IMR-90 (cell line): ENCODE measurements around the gene TUBA3E. TPM values are rescaled to one million over a fixed set of nuclear protein-coding genes. Genes with fewer than 3 reads are reported as not detected.
"Not testable (repeated sequence)": the region's sequence is repeated elsewhere in the genome, so short reads cannot be mapped to it uniquely, and the experiment has no call there.

ENCODE experiments used
- ATAC-seq: fragments of 200-7000 bp; cut with Tn5 transposase; 2 replicates; pipeline ENCODE4 v1.9.1; 2020; ENCODE audit warnings: low read depth, mild to moderate bottlenecking, moderate library complexity
- BruUV-seq: library from RNA; stranded (reverse); fragments of 400-500 nt; replicated peaks from 2 replicates; lab custom pipeline; 2021; lab: Mats Ljungman, UMichigan
- CTCF ChIA-PET: fragments of 300-600 bp; formaldehyde crosslinking; extraction: SDS; loops from one replicate; lab custom pipeline; 2021; ENCODE audit warnings: antibody characterized with exemption; lab: Yijun Ruan, JAX
- POLR2A ChIA-PET: fragments of 300-600 bp; sonication (Branson Sonifier 250); formaldehyde crosslinking; loops from one replicate; lab custom pipeline; 2022; ENCODE audit warnings: antibody characterized with exemption; ENCODE audit not compliant: unreplicated experiment; lab: Charles Lee
- DNase-seq: peaks from one replicate; pipeline ENCODE4 v3.0.0; 2013
- H2AFZ ChIP-seq: replicated peaks from 2 replicates; pipeline ENCODE3; 2013; ENCODE audit warnings: low read length, mild to moderate bottlenecking; ENCODE audit not compliant: poor library complexity
- H2AK5ac ChIP-seq: 2 replicates; pipeline ENCODE4 v1.6.1; 2013; ENCODE audit warnings: low read depth, low read length, inconsistent platforms
- H2AK9ac ChIP-seq: replicated peaks from 2 replicates; pipeline ENCODE3; 2013; ENCODE audit warnings: mild to moderate bottlenecking, low read depth, low read length, moderate library complexity; ENCODE audit not compliant: poor library complexity
- H2BK120ac ChIP-seq: 2 replicates; pipeline ENCODE4 v1.6.1; 2013; ENCODE audit warnings: low read depth, low read length, inconsistent platforms
- H2BK15ac ChIP-seq: 3 replicates; pipeline ENCODE4 v1.6.1; 2013; ENCODE audit warnings: low read depth, low read length, inconsistent platforms
- H2BK20ac ChIP-seq: 2 replicates; pipeline ENCODE4 v1.6.1; 2013; ENCODE audit warnings: low read depth, mild to moderate bottlenecking, inconsistent platforms, low read length, moderate library complexity
- H2BK5ac ChIP-seq: 2 replicates; pipeline ENCODE4 v1.6.1; 2013; ENCODE audit warnings: mild to moderate bottlenecking, low read depth, low read length, inconsistent platforms; ENCODE audit not compliant: poor library complexity, severe bottlenecking
- H3K14ac ChIP-seq: replicated peaks from 2 replicates; pipeline ENCODE4 v1.6.1; 2013; ENCODE audit warnings: low read depth, low read length, inconsistent platforms
- H3K18ac ChIP-seq: 2 replicates; pipeline ENCODE4 v1.6.1; 2013; ENCODE audit warnings: low read depth, low read length, control low read depth
- H3K23ac ChIP-seq: 2 replicates; pipeline ENCODE4 v1.6.1; 2013; ENCODE audit warnings: low read depth, low read length, inconsistent platforms
- H3K27ac ChIP-seq: 2 replicates; pipeline ENCODE4 v1.5.1; 2013; ENCODE audit warnings: mild to moderate bottlenecking, control low read depth, low read length; ENCODE audit not compliant: insufficient read depth
- H3K27me3 ChIP-seq: 2 replicates; pipeline ENCODE4 v1.6.1; 2013; ENCODE audit warnings: low read length; ENCODE audit not compliant: control insufficient read depth, insufficient read depth
- H3K36me3 ChIP-seq: 2 replicates; pipeline ENCODE4 v1.6.1; 2013; ENCODE audit warnings: low read length, mixed read lengths; ENCODE audit not compliant: control insufficient read depth, insufficient read depth
- H3K4ac ChIP-seq: 2 replicates; pipeline ENCODE4 v1.6.1; 2013; ENCODE audit warnings: low read depth, low read length, inconsistent platforms
- H3K4me1 ChIP-seq: 2 replicates; pipeline ENCODE4 v1.6.1; 2013; ENCODE audit warnings: low read length, mixed read lengths; ENCODE audit not compliant: control insufficient read depth, insufficient read depth
- H3K4me2 ChIP-seq: 2 replicates; pipeline ENCODE4 v1.6.1; 2013; ENCODE audit warnings: low read depth, mild to moderate bottlenecking, control low read depth, low read length, moderate library complexity
- H3K4me3 ChIP-seq: 2 replicates; pipeline ENCODE4 v1.5.1; 2013; ENCODE audit warnings: low read depth, mild to moderate bottlenecking, control low read depth, low read length, moderate library complexity; ENCODE audit not compliant: insufficient read depth
- H3K56ac ChIP-seq: 2 replicates; pipeline ENCODE4 v1.6.1; 2013; ENCODE audit warnings: low read length, inconsistent platforms; ENCODE audit not compliant: insufficient read depth; ENCODE audit errors: extremely low read depth
- H3K79me1 ChIP-seq, 2 experiments: 2 replicates each; pipeline ENCODE4 v1.6.1; 2013; ENCODE audit warnings: low read length in 2 of 2, inconsistent platforms in 1 of 2, low read depth in 1 of 2
- H3K9ac ChIP-seq: 2 replicates; pipeline ENCODE4 v1.6.1; 2013; ENCODE audit warnings: low read depth, low read length, control low read depth
- H3K9me1 ChIP-seq: 2 replicates; pipeline ENCODE4 v1.6.1; 2013; ENCODE audit warnings: low read length, inconsistent platforms; ENCODE audit not compliant: insufficient read depth
- H3K9me3 ChIP-seq: 2 replicates; pipeline ENCODE4 v1.6.1; 2013; ENCODE audit warnings: low read length; ENCODE audit not compliant: control insufficient read depth, insufficient read depth
- H4K20me1 ChIP-seq: 2 replicates; pipeline ENCODE4 v1.6.1; 2013; ENCODE audit warnings: low read length, inconsistent platforms; ENCODE audit not compliant: insufficient read depth
- H4K5ac ChIP-seq: 2 replicates; pipeline ENCODE4 v1.6.1; 2013; ENCODE audit warnings: mild to moderate bottlenecking, low read depth, low read length, control low read depth
- H4K8ac ChIP-seq, 2 experiments: 2 replicates each; pipeline ENCODE4 v1.6.1; 2013; ENCODE audit warnings: low read depth in 2 of 2, low read length in 2 of 2, control low read depth in 1 of 2, inconsistent platforms in 1 of 2
- H4K91ac ChIP-seq: 2 replicates; pipeline ENCODE4 v1.6.1; 2013; ENCODE audit warnings: low read depth, low read length, inconsistent platforms; ENCODE audit not compliant: insufficient read depth
- WGBS, 2 experiments: methylation state at CpG; one replicate each; pipeline versions ENCODE4 v1.1.5 to v1.1.7; 2013; ENCODE audit warnings: missing lambda C conversion rate in 2 of 2; ENCODE audit not compliant: insufficient read length in 1 of 2; ENCODE audit errors: extremely low coverage in 2 of 2; 5-methylcytosine and 5-hydroxymethylcytosine counted together
- dilution Hi-C: fragments of 300-500 bp; cut with HindIII; formaldehyde crosslinking; loops from one replicate; pipeline ENCODE4 v1.14.3; 2018; ENCODE audit warnings: low sequenced_read_pairs; ENCODE audit not compliant: unreplicated experiment
- in situ Hi-C: fragments of 300-500 bp; cut with MboI; formaldehyde crosslinking; loops from 3 replicates; pipeline ENCODE4 v1.14.3; 2019; ENCODE audit warnings: low sequenced_read_pairs, inconsistent platforms, mixed read lengths
- intact Hi-C: fragments of 100-400 bp; cut with micrococcal nuclease; formaldehyde crosslinking; loops from 2 replicates; pipeline ENCODE4 v1.10.0; 2022
- polyA plus RNA-seq, 3 experiments: library from polyadenylated mRNA; depleted of rRNA; stranded (reverse); fragments of >200 nt; gene quantifications; 2 replicates each; pipeline ENCODE4 v1.2.3, GENCODE V29; 2012; ENCODE audit warnings: low replicate concordance in 1 of 3
- total RNA-seq: library from RNA; depleted of rRNA; stranded (reverse); fragments of >200 nt; gene quantifications from 2 replicates; pipeline ENCODE4 v1.2.3, GENCODE V29; 2012

Gene TUBA3E
- total and polyA plus RNA-seq, 2 of the 4 experiments (the other 2 are of a cell fraction), result not detected

GRCh38 chr2:130239581-130239980, 41.3 kb upstream of the TUBA3E start:
- not testable (repeated sequence) for ATAC-seq

GRCh38 chr2:130233066-130233465, 34.8 kb upstream of the TUBA3E start:
- BruUV-seq, H3K4me2 ChIP-seq, H3K9ac ChIP-seq, H2BK20ac ChIP-seq, in situ Hi-C loops, H3K27me3 ChIP-seq, H3K27ac ChIP-seq, H2BK120ac ChIP-seq, H2AK9ac ChIP-seq, H3K9me3 ChIP-seq, H3K4me3 ChIP-seq, H2BK15ac ChIP-seq, H3K9me1 ChIP-seq, H2BK5ac ChIP-seq, ATAC-seq, H2AFZ ChIP-seq, POLR2A ChIA-PET, H4K91ac ChIP-seq, dilution Hi-C loops, H3K36me3 ChIP-seq, H4K20me1 ChIP-seq, intact Hi-C loops, H3K23ac ChIP-seq, H4K5ac ChIP-seq, CTCF ChIA-PET, H3K14ac ChIP-seq, DNase-seq, H3K18ac ChIP-seq, H3K4ac ChIP-seq, H3K4me1 ChIP-seq, H3K79me1 ChIP-seq, H3K56ac ChIP-seq, H4K8ac ChIP-seq, H2AK5ac ChIP-seq: not testable (repeated sequence)
- 20% methylated on average over 1 of the region's 2 CpGs; no CpG with 5 or more reads in 1 of the 2 experiments for WGBS, 2 experiments

More at GRCh38 chr2:130239581-130239980, 41.3 kb upstream of the TUBA3E start:
- H3K18ac ChIP-seq, H3K36me3 ChIP-seq, H2BK120ac ChIP-seq, H2BK15ac ChIP-seq, H3K56ac ChIP-seq, H3K4me3 ChIP-seq, H3K23ac ChIP-seq, H4K8ac ChIP-seq, H3K14ac ChIP-seq, H4K5ac ChIP-seq, H2AK5ac ChIP-seq, H3K27me3 ChIP-seq, H2BK5ac ChIP-seq, CTCF ChIA-PET, H4K91ac ChIP-seq, dilution Hi-C loops, DNase-seq, in situ Hi-C loops, H3K9ac ChIP-seq, H3K4me1 ChIP-seq, H3K9me3 ChIP-seq, H4K20me1 ChIP-seq, H3K9me1 ChIP-seq, BruUV-seq, H3K27ac ChIP-seq, intact Hi-C loops, H2AFZ ChIP-seq, H2AK9ac ChIP-seq, H3K79me1 ChIP-seq, H3K4me2 ChIP-seq, H2BK20ac ChIP-seq, H3K4ac ChIP-seq, POLR2A ChIA-PET: not testable (repeated sequence)
- no CpG with 5 or more reads among the region's 6 CpGs for WGBS, 2 experiments
